Stimulated activated CD4-positive, alpha-beta T cell treated with anti-CD3 and anti-CD28 coated beads, Interleukin-4, amount 100 ng/mL, for 1 hour (primary cell): ENCODE results near the gene C10orf88.
A peak's percentile ranks its signal among the peaks of the same experiment; 100 is the strongest.

Source experiments
- DNase-seq: peaks from one replicate; pipeline ENCODE4 v3.0.0-alpha.2; 2020

Gene C10orf88

GRCh38 chr10:122953902-122954730 lies at the start of gene C10orf88:
C10orf88 (minus strand) TSS chr10:122954227; CDS start chr10:122954178, 49 bp downstream.
- peak; percentile 97 for DNase-seq

GRCh38 chr10:123001370-123001769 lies 47.3 kb upstream of the C10orf88 start:
- no peak for DNase-seq

GRCh38 chr10:123000155-123000554 lies 46.1 kb upstream of the C10orf88 start:
- DNase-seq, result no peak

- no peak for DNase-seq
Observed at GRCh38 chr10:122999347-122999746, 45.3 kb upstream of the C10orf88 start.

- no peak for DNase-seq
Observed at GRCh38 chr10:122998934-122999333, 44.9 kb upstream of the C10orf88 start.

- DNase-seq, result no peak
Observed at GRCh38 chr10:122998360-122998917, 44.4 kb upstream of the C10orf88 start.

GRCh38 chr10:122997864-122998263 lies 43.8 kb upstream of the C10orf88 start:
- DNase-seq, result no peak

GRCh38 chr10:122995936-122996335 lies 41.9 kb upstream of the C10orf88 start:
- no peak for DNase-seq

- no peak for DNase-seq
Observed at GRCh38 chr10:122993797-122994336, 39.8 kb upstream of the C10orf88 start.

GRCh38 chr10:122992031-122992585 lies 38.1 kb upstream of the C10orf88 start:
- no peak for DNase-seq

GRCh38 chr10:122990278-122990677 lies 36.3 kb upstream of the C10orf88 start:
- DNase-seq, result no peak

- DNase-seq, result no peak
Observed at GRCh38 chr10:122988501-122988900, 34.5 kb upstream of the C10orf88 start.

- no peak for DNase-seq
Observed at GRCh38 chr10:122986335-122986734, 32.3 kb upstream of the C10orf88 start.

GRCh38 chr10:122984708-122985107 lies 30.7 kb upstream of the C10orf88 start:
- DNase-seq, result no peak

- no peak for DNase-seq
Observed at GRCh38 chr10:122983898-122984297, 29.9 kb upstream of the C10orf88 start.

- DNase-seq, result no peak
Observed at GRCh38 chr10:122981066-122981464, 27.0 kb upstream of the C10orf88 start.

GRCh38 chr10:122980209-122981065 lies 26.4 kb upstream of the C10orf88 start, which contains the start of gene PSTK:
PSTK (plus strand) TSS chr10:122980401; CDS start chr10:122980480, 79 bp downstream.
- DNase-seq, result peak; percentile 87

GRCh38 chr10:122974543-122975064 lies 20.6 kb upstream of the C10orf88 start:
- no peak for DNase-seq

GRCh38 chr10:122974023-122974422 lies 20.0 kb upstream of the C10orf88 start:
- no peak for DNase-seq

- DNase-seq, result no peak
Observed at GRCh38 chr10:122968698-122969097, 14.7 kb upstream of the C10orf88 start.

- DNase-seq, result no peak
Observed at GRCh38 chr10:122966879-122967278, 12.9 kb upstream of the C10orf88 start.

GRCh38 chr10:122962405-122962804 lies 8.4 kb upstream of the C10orf88 start:
- no peak for DNase-seq
